ENCODE data around the gene ADGRA1.
"Not testable (repeated sequence)": the region's sequence is repeated elsewhere in the genome, so short reads cannot be mapped to it uniquely, and the experiment has no call there.

ADGRA1 gene

GRCh38 chr10:133087679-133088178, at the start of gene ADGRA1:
Gene ADGRA1, plus strand, starts transcription at chr10:133087924. Its CDS starts 986 bp downstream, at chr10:133088910.
- DNase-seq: peak in 1 of 2 donors; percentile 19

DNA sequence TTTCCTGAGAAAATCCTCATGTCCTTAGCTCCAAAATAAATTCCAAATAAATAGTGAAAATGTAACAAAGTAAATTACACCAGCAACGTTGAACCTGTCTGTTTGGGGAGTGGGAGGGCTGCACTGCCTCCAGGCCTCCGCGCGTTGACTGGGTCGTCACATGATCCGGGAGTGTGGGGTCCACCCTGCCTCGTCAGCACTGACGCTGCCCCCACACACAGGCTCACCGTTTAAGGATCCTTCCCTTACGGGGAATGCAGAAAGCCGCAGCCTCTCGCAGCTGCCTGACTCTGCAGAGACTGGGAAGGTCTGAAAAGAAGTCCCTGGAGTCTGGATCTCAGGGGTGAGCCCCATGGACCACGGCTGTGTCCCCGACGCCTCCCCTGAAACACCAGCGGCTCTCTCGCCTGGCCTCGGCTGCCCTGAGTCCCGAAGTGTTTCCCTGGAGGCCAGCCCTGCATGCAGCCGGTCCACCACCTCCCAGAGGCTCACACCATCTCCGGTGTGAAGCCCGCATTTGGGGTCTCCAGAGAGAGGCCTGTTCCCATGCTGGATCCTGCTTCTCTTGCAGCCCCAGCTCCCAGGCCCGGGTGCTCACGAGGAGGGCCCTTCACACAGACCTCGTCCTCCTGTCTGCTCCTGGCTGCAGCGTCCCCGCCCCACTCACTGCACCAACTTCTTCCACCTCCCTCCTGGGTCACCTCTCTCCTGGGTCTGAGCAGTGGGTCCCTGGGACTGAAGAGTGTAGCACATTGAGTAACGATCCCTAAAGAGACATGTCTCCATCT, 49.5 kb upstream of the ADGRA1 start:
- no peak for DNase-seq

GRCh38 chr10:133039107-133039802, 48.5 kb upstream of the ADGRA1 start:
- DNase-seq: no peak

GRCh38 chr10:133039803-133040165, 47.9 kb upstream of the ADGRA1 start:
- no peak for DNase-seq

DNA sequence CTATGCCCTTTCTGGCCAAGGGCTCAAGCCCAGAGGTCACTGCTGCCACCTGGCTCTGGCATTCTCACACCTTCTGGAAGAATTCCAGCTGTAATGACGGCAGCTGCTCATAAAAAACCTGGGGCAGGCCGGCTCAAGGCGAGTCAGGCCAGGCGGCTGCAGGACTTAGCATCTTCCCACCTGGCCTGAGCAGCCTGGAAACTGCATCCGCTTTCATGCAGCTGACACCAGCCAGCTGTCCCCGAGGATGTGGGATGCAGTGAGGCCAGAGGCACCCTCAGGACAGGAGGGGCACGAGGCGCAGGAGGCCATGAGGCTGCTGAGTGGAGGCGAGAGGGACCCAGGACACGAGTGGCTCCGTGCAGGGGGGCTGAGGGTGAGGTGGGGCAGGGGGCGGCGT, 47.5 kb upstream of the ADGRA1 start:
- DNase-seq: no peak

DNA sequence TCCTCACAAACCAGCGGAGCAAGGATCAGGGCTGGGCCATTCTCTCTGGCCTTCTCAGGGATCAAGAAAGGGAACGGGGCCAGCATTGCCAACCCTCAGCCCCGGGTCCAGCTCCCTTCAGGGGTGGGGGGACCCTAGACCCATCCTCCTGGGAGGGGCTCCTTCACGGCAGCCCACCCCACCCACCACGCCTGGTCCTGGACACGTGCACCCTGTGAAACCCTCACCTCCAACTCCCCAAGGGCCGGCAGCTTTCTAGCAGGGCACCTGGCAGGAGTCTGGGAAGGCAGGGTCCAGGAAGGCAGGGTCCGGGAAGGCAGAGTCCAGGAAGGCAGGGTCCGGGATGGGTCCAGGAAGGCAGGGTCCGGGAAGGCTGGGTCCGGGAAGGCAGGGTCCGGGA, 46.6 kb upstream of the ADGRA1 start:
- DNase-seq: peak in 1 of 2 donors; percentile 11

DNA sequence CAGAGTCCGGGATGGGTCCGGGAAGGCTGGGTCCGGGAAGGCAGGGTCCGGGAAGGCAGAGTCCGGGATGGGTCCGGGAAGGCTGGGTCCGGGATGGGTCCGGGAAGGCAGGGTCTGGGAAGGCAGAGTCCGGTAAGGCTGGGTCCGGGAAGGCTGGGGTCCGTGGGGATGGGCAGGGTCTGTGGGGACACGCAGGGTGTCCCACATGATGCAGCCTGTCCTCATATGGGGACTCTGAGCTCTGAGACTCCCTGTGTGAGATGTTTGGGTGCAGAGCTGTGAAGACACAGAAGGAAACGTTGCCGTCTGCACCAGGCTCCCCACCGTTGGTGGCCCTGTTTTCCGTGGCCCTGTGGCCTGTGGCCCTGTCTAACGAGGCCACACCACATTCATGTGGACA, 45.7 kb upstream of the ADGRA1 start:
- no peak for DNase-seq

DNA sequence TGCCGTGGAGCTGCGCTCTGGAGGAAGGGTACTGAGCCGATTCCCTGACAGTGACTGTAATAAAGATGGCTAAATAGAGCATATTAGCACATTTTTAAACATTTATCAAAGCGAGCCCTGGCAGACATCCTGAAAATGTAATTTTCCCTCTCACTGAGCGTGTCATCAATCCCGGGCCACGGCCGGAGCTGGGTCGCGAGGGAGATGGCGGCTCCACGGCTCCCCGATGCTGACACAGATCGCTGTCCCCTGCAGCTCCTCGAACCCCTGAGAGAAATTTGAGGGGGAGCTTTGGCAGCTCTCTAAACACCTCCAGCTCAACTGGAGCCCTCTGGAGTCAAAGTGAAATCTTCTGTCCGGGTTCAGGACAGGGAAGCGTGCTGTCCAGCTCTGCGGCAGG, 44.9 kb upstream of the ADGRA1 start:
- DNase-seq: no peak

DNA sequence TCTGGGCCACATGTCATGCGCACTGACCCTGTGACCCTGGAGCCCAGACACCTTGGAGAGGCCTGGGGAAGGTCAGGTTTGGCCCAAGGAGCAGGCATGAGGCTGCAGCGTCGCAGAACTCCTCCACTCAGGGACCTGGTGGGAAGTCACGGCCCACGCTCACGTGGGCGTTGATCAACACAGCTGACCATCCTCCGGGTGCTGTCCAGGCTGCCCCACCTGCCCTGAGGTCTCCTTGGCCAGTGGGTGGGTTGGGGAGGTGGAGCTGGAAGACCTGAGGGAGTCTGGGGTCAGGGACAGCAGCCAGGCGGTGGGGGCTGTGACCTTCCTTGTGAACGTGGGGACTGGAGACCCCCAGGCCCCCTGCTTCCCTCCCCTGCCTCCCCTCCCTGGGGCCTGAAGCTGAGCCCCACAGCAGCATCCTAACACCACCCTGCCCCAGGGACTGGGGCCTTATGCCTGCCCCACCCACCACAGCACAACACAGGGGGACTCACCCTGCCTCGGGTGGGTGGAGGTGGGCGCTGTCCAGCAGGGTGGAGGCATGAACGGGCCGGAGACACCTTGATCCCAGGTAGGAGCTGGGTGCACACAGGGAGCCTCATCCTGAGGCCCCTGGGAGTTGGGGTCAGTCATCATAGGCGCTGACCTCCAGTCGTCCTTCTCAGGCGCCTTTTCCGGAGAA, 44.0 kb upstream of the ADGRA1 start:
- no peak for DNase-seq

DNA sequence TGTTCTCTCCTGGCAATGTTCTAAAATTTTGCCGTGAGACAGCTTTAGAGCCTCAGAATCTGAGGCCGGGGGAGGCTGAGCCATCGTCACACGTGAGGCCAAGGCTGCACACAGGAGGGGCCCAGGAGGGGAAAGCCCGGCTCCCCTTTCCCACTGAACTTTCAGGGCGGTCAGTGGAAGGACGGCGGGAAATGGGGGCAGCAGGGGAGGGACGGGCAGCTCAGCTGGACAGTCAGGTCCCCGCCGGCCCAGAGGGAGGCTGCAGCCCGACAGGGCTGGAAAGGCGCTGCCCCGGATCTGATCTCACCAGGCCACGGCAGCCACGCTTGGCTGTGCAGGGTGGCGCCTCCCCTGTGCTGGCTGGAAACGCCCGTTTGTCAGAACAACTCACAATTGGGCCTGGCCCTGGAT, 43.3 kb upstream of the ADGRA1 start:
- no peak for DNase-seq

GRCh38 chr10:133045556-133046389, 42.0 kb upstream of the ADGRA1 start:
- no peak for DNase-seq

DNA sequence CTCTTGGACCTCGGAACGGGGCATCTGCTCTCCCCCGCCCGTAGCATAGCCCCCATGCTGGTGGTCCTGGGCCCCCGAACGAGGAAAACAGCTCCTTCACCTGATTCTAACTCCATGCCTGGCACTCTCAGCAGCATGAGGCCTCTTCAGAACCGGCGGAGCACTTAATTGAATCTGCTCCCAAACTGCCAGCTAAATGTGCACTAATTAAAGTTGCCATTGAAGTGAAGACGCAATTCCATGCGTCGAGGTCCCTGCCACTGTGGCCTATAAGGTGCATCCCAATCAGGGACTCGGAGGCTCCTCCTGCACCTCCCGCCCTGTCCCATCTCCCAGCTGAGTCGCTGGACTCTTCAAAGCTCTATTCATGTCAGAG, 41.3 kb upstream of the ADGRA1 start:
- no peak for DNase-seq

GRCh38 chr10:133047526-133048123, 40.1 kb upstream of the ADGRA1 start:
- no peak for DNase-seq

- DNase-seq: no peak
Observed at GRCh38 chr10:133048266-133048665, 39.5 kb upstream of the ADGRA1 start.

GRCh38 chr10:133048926-133049325, 38.8 kb upstream of the ADGRA1 start:
- no peak for DNase-seq

DNA sequence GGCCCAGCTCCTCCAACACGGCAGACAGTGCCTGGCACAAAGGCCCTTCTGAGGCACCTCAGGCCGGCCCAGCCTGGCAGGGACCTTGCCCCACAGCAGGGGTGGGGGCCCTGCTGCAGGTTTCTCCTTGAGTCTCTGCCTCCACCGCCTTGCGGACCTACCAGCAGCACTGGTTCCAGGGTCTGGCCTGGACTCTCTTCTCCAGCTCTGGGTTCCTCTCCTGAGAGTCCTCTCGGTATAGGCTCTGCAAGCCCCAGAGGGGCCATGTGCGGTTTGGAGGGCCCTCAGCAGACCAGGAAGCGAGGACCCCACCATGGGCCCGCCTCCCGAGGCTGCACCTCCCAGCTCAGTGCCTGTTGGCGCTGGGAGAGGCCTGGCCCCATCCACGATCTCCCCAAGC, 38.1 kb upstream of the ADGRA1 start:
- DNase-seq: no peak

DNA sequence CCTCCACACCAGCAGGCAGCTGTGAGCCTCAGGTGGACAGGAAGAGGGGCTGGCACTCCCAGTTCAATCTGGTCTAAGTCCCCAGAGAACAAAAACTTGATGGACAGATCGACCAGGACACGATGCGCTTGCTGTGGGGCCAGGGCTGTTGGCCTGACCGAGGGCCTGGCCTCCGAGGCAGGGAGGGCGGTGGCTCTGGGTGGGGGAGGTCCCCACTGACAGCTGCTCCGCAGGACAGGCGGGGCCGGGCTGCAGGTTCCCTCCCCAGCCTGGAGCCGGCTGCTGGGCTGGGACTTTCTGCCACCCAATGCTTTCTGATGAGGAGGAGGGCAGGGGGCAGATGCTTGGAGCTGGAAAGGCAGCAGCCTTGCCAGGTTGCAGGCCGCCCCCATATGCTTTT, 37.4 kb upstream of the ADGRA1 start:
- no peak for DNase-seq

- DNase-seq: no peak
Observed at GRCh38 chr10:133052076-133052475, 35.6 kb upstream of the ADGRA1 start.

DNA sequence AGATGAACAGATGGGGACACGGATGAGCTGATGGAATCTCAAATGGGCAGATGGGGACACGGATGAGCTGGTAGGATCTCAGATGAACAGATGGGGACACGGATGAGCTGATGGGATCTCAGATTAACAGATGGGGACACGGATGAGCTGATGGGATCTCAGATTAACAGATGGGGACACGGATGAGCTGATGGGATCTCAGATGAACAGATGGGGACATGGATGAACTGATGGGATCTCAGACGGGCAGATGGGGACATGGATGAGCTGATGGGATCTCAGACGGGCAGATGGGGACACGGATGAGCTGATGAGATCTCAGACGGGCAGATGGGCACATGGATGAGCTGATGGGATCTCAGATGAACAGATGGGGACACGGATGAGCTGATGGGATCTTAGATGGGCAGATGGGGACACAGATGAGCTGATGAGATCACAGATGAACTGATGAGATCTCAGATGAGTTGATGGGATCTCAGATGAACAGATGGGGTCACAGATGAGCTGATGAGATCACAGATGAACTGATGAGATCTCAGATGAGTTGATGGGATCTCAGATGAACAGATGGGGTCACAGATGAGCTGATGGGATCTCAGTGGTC, 34.1 kb upstream of the ADGRA1 start:
- DNase-seq: not testable (repeated sequence)

- DNase-seq: no peak
Observed at GRCh38 chr10:133055470-133055869, 32.3 kb upstream of the ADGRA1 start.

DNA sequence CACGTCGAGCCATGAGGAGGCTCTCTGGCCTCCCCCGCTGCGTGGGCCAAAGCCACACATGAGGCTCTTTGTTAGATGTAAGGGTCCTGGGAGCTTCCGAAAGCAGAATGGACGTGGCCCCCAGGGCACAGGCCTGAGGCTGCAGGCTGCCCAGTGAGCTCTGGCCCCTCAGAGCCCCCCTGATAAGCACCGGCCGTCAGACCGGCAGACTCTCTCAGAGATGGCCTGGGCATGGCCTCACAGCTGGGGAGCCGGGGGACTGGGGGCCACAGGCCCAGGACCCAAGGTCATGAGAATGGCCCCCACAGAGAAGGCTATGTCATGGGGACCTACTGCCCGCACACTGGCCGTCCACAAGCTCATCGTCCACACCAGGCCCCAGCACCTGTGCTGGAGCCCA, 31.7 kb upstream of the ADGRA1 start:
- DNase-seq: no peak

DNA sequence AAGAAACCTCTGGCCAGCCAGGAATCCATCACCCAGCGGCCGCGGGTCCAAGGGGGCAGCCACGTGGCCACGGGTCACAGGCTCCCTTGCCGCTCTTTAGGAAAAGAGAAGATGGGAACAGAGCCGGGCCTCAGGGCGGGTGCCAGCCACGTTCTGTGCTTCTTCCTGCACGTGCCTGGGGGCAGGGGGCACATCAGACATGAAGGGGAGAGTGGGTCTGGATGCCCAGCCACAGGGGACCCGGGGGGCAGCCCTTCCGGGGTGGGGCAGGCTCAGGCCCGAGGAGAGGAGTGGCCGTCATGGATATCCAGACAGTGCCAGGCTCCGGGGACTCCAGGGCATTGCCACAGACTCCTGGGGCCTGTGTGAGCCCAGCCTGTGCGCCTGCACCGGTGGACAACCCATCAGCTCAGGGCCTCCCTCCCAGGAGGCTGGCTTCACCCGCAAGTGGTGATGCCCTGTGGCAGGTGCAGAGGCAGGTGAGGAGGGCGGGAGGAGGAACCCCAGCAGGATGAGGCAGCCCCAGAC, 31.0 kb upstream of the ADGRA1 start:
- DNase-seq: no peak
